ENCODE data around the gene CDK5.

The CDK5 gene

GRCh38 chr7:151057506-151057988 is at the start of gene CDK5:
Gene CDK5, minus strand, starts transcription at chr7:151057897. Its CDS starts 49 bp downstream, at chr7:151057848.
- no peak for DNase-seq (ENCODE audit: low read depth in 3 of 3)

GRCh38 chr7:151104411-151105235 is 46.9 kb upstream of the CDK5 start:
- DNase-seq (ENCODE audit: low read depth in 3 of 3), result no peak

- no peak for DNase-seq (ENCODE audit: low read depth in 3 of 3)
Measured at GRCh38 chr7:151103973-151104372, 46.3 kb upstream of the CDK5 start.

GRCh38 chr7:151102991-151103390 is 45.3 kb upstream of the CDK5 start:
- no peak for DNase-seq (ENCODE audit: low read depth in 3 of 3)

GRCh38 chr7:151101621-151102396 is 44.1 kb upstream of the CDK5 start:
- no peak for DNase-seq (ENCODE audit: low read depth in 3 of 3)

- DNase-seq (ENCODE audit: low read depth in 3 of 3), result no peak
Measured at GRCh38 chr7:151100921-151101320, 43.2 kb upstream of the CDK5 start.

- no peak for DNase-seq (ENCODE audit: low read depth in 3 of 3)
Measured at GRCh38 chr7:151099486-151100211, 42.0 kb upstream of the CDK5 start.

- no peak for DNase-seq (ENCODE audit: low read depth in 3 of 3)
Measured at GRCh38 chr7:151095828-151096475, 38.3 kb upstream of the CDK5 start.

- no peak for DNase-seq (ENCODE audit: low read depth in 3 of 3)
Measured at GRCh38 chr7:151095123-151095797, 37.6 kb upstream of the CDK5 start.

GRCh38 chr7:151094675-151095074 is 37.0 kb upstream of the CDK5 start:
- DNase-seq (ENCODE audit: low read depth in 3 of 3), result no peak

GRCh38 chr7:151093748-151094147 is 36.1 kb upstream of the CDK5 start:
- no peak for DNase-seq (ENCODE audit: low read depth in 3 of 3)

GRCh38 chr7:151091988-151092387 is 34.3 kb upstream of the CDK5 start:
- no peak for DNase-seq (ENCODE audit: low read depth in 3 of 3)

GRCh38 chr7:151091431-151091830 is 33.7 kb upstream of the CDK5 start:
- DNase-seq (ENCODE audit: low read depth in 3 of 3), result no peak

GRCh38 chr7:151091003-151091402 is 33.3 kb upstream of the CDK5 start:
- DNase-seq (ENCODE audit: low read depth in 3 of 3), result no peak

GRCh38 chr7:151089893-151090730 is 32.4 kb upstream of the CDK5 start:
- DNase-seq (ENCODE audit: low read depth in 3 of 3), result no peak

GRCh38 chr7:151088856-151089699 is 31.4 kb upstream of the CDK5 start:
- no peak for DNase-seq (ENCODE audit: low read depth in 3 of 3)

GRCh38 chr7:151088019-151088855 is 30.5 kb upstream of the CDK5 start:
- no peak for DNase-seq (ENCODE audit: low read depth in 3 of 3)

Measured in stimulated activated CD4-positive, alpha-beta T cell treated with anti-CD3 and anti-CD28 coated beads, TNF-alpha, amount 100 ng/mL, for 24 hours (primary cell).